IMR-90 (cell line): ENCODE measurements around the gene NKX2-1. TPM values are rescaled to one million over a fixed set of nuclear protein-coding genes. Genes with fewer than 3 reads are reported as not detected.

ENCODE experiments used
- ATAC-seq: fragments of 200-7000 bp; cut with Tn5 transposase; 2 replicates; pipeline ENCODE4 v1.9.1; 2020; ENCODE audit warnings: low read depth, mild to moderate bottlenecking, moderate library complexity
- BruUV-seq: library from RNA; stranded (reverse); fragments of 400-500 nt; replicated peaks from 2 replicates; lab custom pipeline; 2021; lab: Mats Ljungman, UMichigan
- CTCF ChIA-PET: fragments of 300-600 bp; formaldehyde crosslinking; extraction: SDS; loops from one replicate; lab custom pipeline; 2021; ENCODE audit warnings: antibody characterized with exemption; lab: Yijun Ruan, JAX
- POLR2A ChIA-PET: fragments of 300-600 bp; sonication (Branson Sonifier 250); formaldehyde crosslinking; loops from one replicate; lab custom pipeline; 2022; ENCODE audit warnings: antibody characterized with exemption; ENCODE audit not compliant: unreplicated experiment; lab: Charles Lee
- DNase-seq: peaks from one replicate; pipeline ENCODE4 v3.0.0; 2013
- H2AFZ ChIP-seq: replicated peaks from 2 replicates; pipeline ENCODE3; 2013; ENCODE audit warnings: low read length, mild to moderate bottlenecking; ENCODE audit not compliant: poor library complexity
- H2AK5ac ChIP-seq: 2 replicates; pipeline ENCODE4 v1.6.1; 2013; ENCODE audit warnings: low read depth, low read length, inconsistent platforms
- H2AK9ac ChIP-seq: replicated peaks from 2 replicates; pipeline ENCODE3; 2013; ENCODE audit warnings: mild to moderate bottlenecking, low read depth, low read length, moderate library complexity; ENCODE audit not compliant: poor library complexity
- H2BK120ac ChIP-seq: 2 replicates; pipeline ENCODE4 v1.6.1; 2013; ENCODE audit warnings: low read depth, low read length, inconsistent platforms
- H2BK15ac ChIP-seq: 3 replicates; pipeline ENCODE4 v1.6.1; 2013; ENCODE audit warnings: low read depth, low read length, inconsistent platforms
- H2BK20ac ChIP-seq: 2 replicates; pipeline ENCODE4 v1.6.1; 2013; ENCODE audit warnings: low read depth, mild to moderate bottlenecking, inconsistent platforms, low read length, moderate library complexity
- H2BK5ac ChIP-seq: 2 replicates; pipeline ENCODE4 v1.6.1; 2013; ENCODE audit warnings: mild to moderate bottlenecking, low read depth, low read length, inconsistent platforms; ENCODE audit not compliant: poor library complexity, severe bottlenecking
- H3K14ac ChIP-seq: replicated peaks from 2 replicates; pipeline ENCODE4 v1.6.1; 2013; ENCODE audit warnings: low read depth, low read length, inconsistent platforms
- H3K18ac ChIP-seq: 2 replicates; pipeline ENCODE4 v1.6.1; 2013; ENCODE audit warnings: low read depth, low read length, control low read depth
- H3K23ac ChIP-seq: 2 replicates; pipeline ENCODE4 v1.6.1; 2013; ENCODE audit warnings: low read depth, low read length, inconsistent platforms
- H3K27ac ChIP-seq: 2 replicates; pipeline ENCODE4 v1.5.1; 2013; ENCODE audit warnings: mild to moderate bottlenecking, control low read depth, low read length; ENCODE audit not compliant: insufficient read depth
- H3K27me3 ChIP-seq: 2 replicates; pipeline ENCODE4 v1.6.1; 2013; ENCODE audit warnings: low read length; ENCODE audit not compliant: control insufficient read depth, insufficient read depth
- H3K36me3 ChIP-seq: 2 replicates; pipeline ENCODE4 v1.6.1; 2013; ENCODE audit warnings: low read length, mixed read lengths; ENCODE audit not compliant: control insufficient read depth, insufficient read depth
- H3K4ac ChIP-seq: 2 replicates; pipeline ENCODE4 v1.6.1; 2013; ENCODE audit warnings: low read depth, low read length, inconsistent platforms
- H3K4me1 ChIP-seq: 2 replicates; pipeline ENCODE4 v1.6.1; 2013; ENCODE audit warnings: low read length, mixed read lengths; ENCODE audit not compliant: control insufficient read depth, insufficient read depth
- H3K4me2 ChIP-seq: 2 replicates; pipeline ENCODE4 v1.6.1; 2013; ENCODE audit warnings: low read depth, mild to moderate bottlenecking, control low read depth, low read length, moderate library complexity
- H3K4me3 ChIP-seq: 2 replicates; pipeline ENCODE4 v1.5.1; 2013; ENCODE audit warnings: low read depth, mild to moderate bottlenecking, control low read depth, low read length, moderate library complexity; ENCODE audit not compliant: insufficient read depth
- H3K56ac ChIP-seq: 2 replicates; pipeline ENCODE4 v1.6.1; 2013; ENCODE audit warnings: low read length, inconsistent platforms; ENCODE audit not compliant: insufficient read depth; ENCODE audit errors: extremely low read depth
- H3K79me1 ChIP-seq, 2 experiments: 2 replicates each; pipeline ENCODE4 v1.6.1; 2013; ENCODE audit warnings: low read length in 2 of 2, inconsistent platforms in 1 of 2, low read depth in 1 of 2
- H3K9ac ChIP-seq: 2 replicates; pipeline ENCODE4 v1.6.1; 2013; ENCODE audit warnings: low read depth, low read length, control low read depth
- H3K9me1 ChIP-seq: 2 replicates; pipeline ENCODE4 v1.6.1; 2013; ENCODE audit warnings: low read length, inconsistent platforms; ENCODE audit not compliant: insufficient read depth
- H3K9me3 ChIP-seq: 2 replicates; pipeline ENCODE4 v1.6.1; 2013; ENCODE audit warnings: low read length; ENCODE audit not compliant: control insufficient read depth, insufficient read depth
- H4K20me1 ChIP-seq: 2 replicates; pipeline ENCODE4 v1.6.1; 2013; ENCODE audit warnings: low read length, inconsistent platforms; ENCODE audit not compliant: insufficient read depth
- H4K5ac ChIP-seq: 2 replicates; pipeline ENCODE4 v1.6.1; 2013; ENCODE audit warnings: mild to moderate bottlenecking, low read depth, low read length, control low read depth
- H4K8ac ChIP-seq, 2 experiments: 2 replicates each; pipeline ENCODE4 v1.6.1; 2013; ENCODE audit warnings: low read depth in 2 of 2, low read length in 2 of 2, control low read depth in 1 of 2, inconsistent platforms in 1 of 2
- H4K91ac ChIP-seq: 2 replicates; pipeline ENCODE4 v1.6.1; 2013; ENCODE audit warnings: low read depth, low read length, inconsistent platforms; ENCODE audit not compliant: insufficient read depth
- BHLHE40 ChIP-seq: fragments of 150-350 bp; IDR thresholded peaks from 2 replicates; pipeline ENCODE4 v1.6.1; 2016; ENCODE audit warnings: mild to moderate bottlenecking, low read depth, low read length
- MAFK ChIP-seq: IDR thresholded peaks from 2 replicates; pipeline ENCODE4 v1.6.1; 2012; ENCODE audit warnings: low read depth, low read length, improper control_type of control experiment
- MAZ ChIP-seq: IDR thresholded peaks from 2 replicates; pipeline ENCODE4 v1.6.1; 2012; ENCODE audit warnings: low read depth, mild to moderate bottlenecking, low read length, improper control_type of control experiment, moderate library complexity, borderline replicate concordance
- RCOR1 ChIP-seq: IDR thresholded peaks from 2 replicates; pipeline ENCODE4 v1.6.1; 2012; ENCODE audit warnings: mild to moderate bottlenecking, low read length, improper control_type of control experiment; ENCODE audit not compliant: insufficient replicate concordance
- RFX5 ChIP-seq: IDR thresholded peaks from 2 replicates; pipeline ENCODE4 v1.8.0; 2012; ENCODE audit warnings: low read depth, mild to moderate bottlenecking, low read length, moderate library complexity
- WGBS, 2 experiments: methylation state at CpG; one replicate each; pipeline versions ENCODE4 v1.1.5 to v1.1.7; 2013; ENCODE audit warnings: missing lambda C conversion rate in 2 of 2; ENCODE audit not compliant: insufficient read length in 1 of 2; ENCODE audit errors: extremely low coverage in 2 of 2; 5-methylcytosine and 5-hydroxymethylcytosine counted together
- dilution Hi-C: fragments of 300-500 bp; cut with HindIII; formaldehyde crosslinking; loops from one replicate; pipeline ENCODE4 v1.14.3; 2018; ENCODE audit warnings: low sequenced_read_pairs; ENCODE audit not compliant: unreplicated experiment
- in situ Hi-C: fragments of 300-500 bp; cut with MboI; formaldehyde crosslinking; loops from 3 replicates; pipeline ENCODE4 v1.14.3; 2019; ENCODE audit warnings: low sequenced_read_pairs, inconsistent platforms, mixed read lengths
- intact Hi-C: fragments of 100-400 bp; cut with micrococcal nuclease; formaldehyde crosslinking; loops from 2 replicates; pipeline ENCODE4 v1.10.0; 2022
- polyA plus RNA-seq, 3 experiments: library from polyadenylated mRNA; depleted of rRNA; stranded (reverse); fragments of >200 nt; gene quantifications; 2 replicates each; pipeline ENCODE4 v1.2.3, GENCODE V29; 2012; ENCODE audit warnings: low replicate concordance in 1 of 3
- total RNA-seq: library from RNA; depleted of rRNA; stranded (reverse); fragments of >200 nt; gene quantifications from 2 replicates; pipeline ENCODE4 v1.2.3, GENCODE V29; 2012
- TF ChIP-seq, protein P1 (sequence below): conservative IDR thresholded peaks from 2 replicates; pipeline ENCODE4 v1.5.1; 2012; ENCODE audit warnings: mild to moderate bottlenecking, low read depth, low read length, improper control_type of control experiment
- TF ChIP-seq, protein P2 (sequence below): fragments of 150-350 bp; IDR thresholded peaks from 2 replicates; pipeline ENCODE4 v1.6.1; 2016; ENCODE audit warnings: low read depth, mild to moderate bottlenecking, low read length, moderate library complexity, borderline replicate concordance
- TF ChIP-seq, protein P3 (sequence below): fragments of 150-350 bp; IDR thresholded peaks from 2 replicates; pipeline ENCODE4 v1.6.1; 2017; ENCODE audit warnings: mild to moderate bottlenecking, antibody characterized with exemption, low read length, low read depth

NKX2-1 gene
- total and polyA plus RNA-seq, 2 of the 4 experiments (the other 2 are of a cell fraction) = not detected

- in situ Hi-C loops (no loop called here), intact Hi-C loops (no loop called here)
These were observed 5.5 kb downstream of the NKX2-1 start for GRCh38 chr14:36514278-36515104.

More at GRCh38 chr14:36514278-36515104, 5.5 kb downstream of the NKX2-1 start:
- H3K56ac ChIP-seq = no peak overlapping the region
- H2AFZ ChIP-seq = no peak overlapping the region
- DNase-seq (no peak), ATAC-seq (no peak)
- no peak overlapping the region for H2BK15ac ChIP-seq
- no peak overlapping the region for H3K9ac ChIP-seq
- H2AK5ac ChIP-seq = no peak overlapping the region
- dilution Hi-C loops = no loop called here
- no peak overlapping the region for H3K18ac ChIP-seq
- no peaks in the 10 kb centered on the region for H3K79me1 ChIP-seq
- BruUV-seq = no TSS peak
- CTCF ChIA-PET = no interaction called here
- no peak overlapping the region for H2BK120ac ChIP-seq
- H2BK5ac ChIP-seq = no peak overlapping the region
- H4K5ac ChIP-seq = no peak overlapping the region
- POLR2A ChIA-PET = no interaction called here
- no peak overlapping the region for H2AK9ac ChIP-seq
- 0 out of 2 replicates have a peak, but pooled peaks cover 2% of the 10 kb centered on the region for H3K9me3 ChIP-seq
- no peaks in the 10 kb centered on the region for H4K20me1 ChIP-seq
- no peak overlapping the region for H3K4ac ChIP-seq
- H3K9me1 ChIP-seq = no peaks in the 10 kb centered on the region
- H3K14ac ChIP-seq = no peak overlapping the region
- H4K91ac ChIP-seq = no peak overlapping the region
- no peak overlapping the region for H3K23ac ChIP-seq
- no peaks in the 10 kb centered on the region for H3K4me1 ChIP-seq
- H3K4me3 ChIP-seq = no peak overlapping the region
- H3K27me3 ChIP-seq = peaks cover 88% of the 10 kb centered on the region
- H3K27ac ChIP-seq = no peak overlapping the region
- no peaks in the 10 kb centered on the region for H3K36me3 ChIP-seq
- no peak overlapping the region for H3K4me2 ChIP-seq
- TF ChIP-seq, protein P1, sequence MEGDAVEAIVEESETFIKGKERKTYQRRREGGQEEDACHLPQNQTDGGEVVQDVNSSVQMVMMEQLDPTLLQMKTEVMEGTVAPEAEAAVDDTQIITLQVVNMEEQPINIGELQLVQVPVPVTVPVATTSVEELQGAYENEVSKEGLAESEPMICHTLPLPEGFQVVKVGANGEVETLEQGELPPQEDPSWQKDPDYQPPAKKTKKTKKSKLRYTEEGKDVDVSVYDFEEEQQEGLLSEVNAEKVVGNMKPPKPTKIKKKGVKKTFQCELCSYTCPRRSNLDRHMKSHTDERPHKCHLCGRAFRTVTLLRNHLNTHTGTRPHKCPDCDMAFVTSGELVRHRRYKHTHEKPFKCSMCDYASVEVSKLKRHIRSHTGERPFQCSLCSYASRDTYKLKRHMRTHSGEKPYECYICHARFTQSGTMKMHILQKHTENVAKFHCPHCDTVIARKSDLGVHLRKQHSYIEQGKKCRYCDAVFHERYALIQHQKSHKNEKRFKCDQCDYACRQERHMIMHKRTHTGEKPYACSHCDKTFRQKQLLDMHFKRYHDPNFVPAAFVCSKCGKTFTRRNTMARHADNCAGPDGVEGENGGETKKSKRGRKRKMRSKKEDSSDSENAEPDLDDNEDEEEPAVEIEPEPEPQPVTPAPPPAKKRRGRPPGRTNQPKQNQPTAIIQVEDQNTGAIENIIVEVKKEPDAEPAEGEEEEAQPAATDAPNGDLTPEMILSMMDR = no peak
- TF ChIP-seq, protein P2, sequence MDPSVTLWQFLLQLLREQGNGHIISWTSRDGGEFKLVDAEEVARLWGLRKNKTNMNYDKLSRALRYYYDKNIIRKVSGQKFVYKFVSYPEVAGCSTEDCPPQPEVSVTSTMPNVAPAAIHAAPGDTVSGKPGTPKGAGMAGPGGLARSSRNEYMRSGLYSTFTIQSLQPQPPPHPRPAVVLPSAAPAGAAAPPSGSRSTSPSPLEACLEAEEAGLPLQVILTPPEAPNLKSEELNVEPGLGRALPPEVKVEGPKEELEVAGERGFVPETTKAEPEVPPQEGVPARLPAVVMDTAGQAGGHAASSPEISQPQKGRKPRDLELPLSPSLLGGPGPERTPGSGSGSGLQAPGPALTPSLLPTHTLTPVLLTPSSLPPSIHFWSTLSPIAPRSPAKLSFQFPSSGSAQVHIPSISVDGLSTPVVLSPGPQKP = no peak
- TF ChIP-seq RCOR1 (no peak), RFX5 (no peak), MAZ (no peak), BHLHE40 (no peak), MAFK (no peak)
- TF ChIP-seq, protein P3, sequence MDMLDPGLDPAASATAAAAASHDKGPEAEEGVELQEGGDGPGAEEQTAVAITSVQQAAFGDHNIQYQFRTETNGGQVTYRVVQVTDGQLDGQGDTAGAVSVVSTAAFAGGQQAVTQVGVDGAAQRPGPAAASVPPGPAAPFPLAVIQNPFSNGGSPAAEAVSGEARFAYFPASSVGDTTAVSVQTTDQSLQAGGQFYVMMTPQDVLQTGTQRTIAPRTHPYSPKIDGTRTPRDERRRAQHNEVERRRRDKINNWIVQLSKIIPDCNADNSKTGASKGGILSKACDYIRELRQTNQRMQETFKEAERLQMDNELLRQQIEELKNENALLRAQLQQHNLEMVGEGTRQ = no peak
- WGBS, 2 experiments = 3% methylated on average over 16 of the region's 38 CpGs; no CpG with 5 or more reads in 1 of the 2 experiments
- no peak overlapping the region for H4K8ac ChIP-seq
- no peak overlapping the region for H2BK20ac ChIP-seq
